H1 (cell line): ENCODE measurements around the gene HFE. TPM values are rescaled to one million over a fixed set of nuclear protein-coding genes. Genes with fewer than 3 reads are reported as not detected.

Source experiments
- CTCF ChIA-PET: fragments of 300-600 bp; sonication (Branson Sonifier 250); formaldehyde crosslinking; loops from one replicate; lab custom pipeline; 2021; ENCODE audit not compliant: partially characterized antibody; lab: Charles Lee
- POLR2A ChIA-PET: fragments of 300-600 bp; sonication (Branson Sonifier 250); formaldehyde crosslinking; loops from one replicate; lab custom pipeline; 2021; ENCODE audit warnings: inconsistent platforms; ENCODE audit not compliant: partially characterized antibody; lab: Charles Lee
- DNase-seq, 2 experiments: peaks; one replicate each; pipeline versions ENCODE4 v3.0.0 to v3.0.0-alpha.2; 2010 to 2022; ENCODE audit warnings: low spot score in 2 of 2, low read depth in 1 of 2, mixed read lengths in 1 of 2
- FAIRE-seq: peaks from 2 replicates; lab custom pipeline; 2011; peaks lifted over from hg19 to GRCh38; lab: Jason Lieb, UNC
- H2AFZ ChIP-seq: 2 replicates; pipeline ENCODE4 v1.8.1; 2012; ENCODE audit warnings: low read length, inconsistent platforms
- H2AK5ac ChIP-seq: 2 replicates; pipeline ENCODE4 v1.6.1; 2013; ENCODE audit warnings: low read depth, low read length
- H2BK120ac ChIP-seq: replicated peaks from 2 replicates; pipeline ENCODE3; 2013; ENCODE audit warnings: low read depth, low read length, inconsistent platforms
- H2BK12ac ChIP-seq: 2 replicates; pipeline ENCODE4 v1.6.1; 2013; ENCODE audit warnings: low read depth, low read length
- H2BK15ac ChIP-seq: 2 replicates; pipeline ENCODE4 v1.6.1; 2013; ENCODE audit warnings: low read length
- H2BK20ac ChIP-seq: 2 replicates; pipeline ENCODE4 v1.6.1; 2013; ENCODE audit warnings: low read length
- H2BK5ac ChIP-seq: 2 replicates; pipeline ENCODE4 v1.6.1; 2013; ENCODE audit warnings: low read depth, low read length
- H3K14ac ChIP-seq: 2 replicates; pipeline ENCODE4 v1.6.1; 2013; ENCODE audit warnings: inconsistent platforms; ENCODE audit not compliant: insufficient read length
- H3K18ac ChIP-seq: 2 replicates; pipeline ENCODE4 v1.6.1; 2013; ENCODE audit warnings: low read length; ENCODE audit errors: extremely low read depth
- H3K23ac ChIP-seq: 2 replicates; pipeline ENCODE4 v1.6.1; 2013; ENCODE audit warnings: inconsistent platforms; ENCODE audit not compliant: insufficient read length
- H3K23me2 ChIP-seq: 2 replicates; pipeline ENCODE4 v1.6.1; 2013; ENCODE audit warnings: low read depth, low read length
- H3K27ac ChIP-seq: 2 replicates; pipeline ENCODE4 v1.6.1; 2011; ENCODE audit warnings: low read depth, low read length, inconsistent platforms
- H3K27me3 ChIP-seq, 4 experiments: replicated peaks in 1 of 4; 1 replicate in 1 of 4; 2 replicates in 3 of 4; pipeline versions ENCODE4 v1.6.1 to v1.8.1; 2011 to 2013; ENCODE audit warnings: low read length in 3 of 4, mild to moderate bottlenecking in 3 of 4, inconsistent platforms in 2 of 4, mixed read lengths in 2 of 4, moderate library complexity in 1 of 4; ENCODE audit not compliant: control insufficient read depth in 3 of 4, insufficient read depth in 3 of 4; ENCODE audit errors: extremely low read depth in 1 of 4
- H3K36me3 ChIP-seq, 4 experiments: 2 replicates each; pipeline versions ENCODE4 v1.6.1 to v1.8.1; 2011 to 2013; ENCODE audit warnings: mild to moderate bottlenecking in 4 of 4, low read length in 3 of 4, moderate library complexity in 2 of 4, control low read depth in 1 of 4, inconsistent platforms in 1 of 4; ENCODE audit not compliant: insufficient read depth in 4 of 4, control insufficient read depth in 2 of 4
- H3K4ac ChIP-seq: replicated peaks from 2 replicates; pipeline ENCODE3; 2013; ENCODE audit warnings: low read length, low read depth, mixed read lengths, inconsistent platforms; ENCODE audit not compliant: insufficient read length
- H3K4me1 ChIP-seq, 4 experiments: replicated peaks in 1 of 4; 1 replicate in 1 of 4; 2 replicates in 3 of 4; pipeline versions ENCODE4 v1.6.1 to v1.8.1; 2011 to 2013; ENCODE audit warnings: low read length in 3 of 4, inconsistent platforms in 2 of 4, mixed read lengths in 1 of 4; ENCODE audit not compliant: insufficient read depth in 4 of 4, control insufficient read depth in 3 of 4
- H3K4me2 ChIP-seq, 2 experiments: 2 replicates each; pipeline versions ENCODE4 v1.6.1 to v1.8.1; 2011 to 2013; ENCODE audit warnings: low read depth in 2 of 2, low read length in 2 of 2, control low read depth in 1 of 2, inconsistent platforms in 1 of 2, mild to moderate bottlenecking in 1 of 2; ENCODE audit not compliant: insufficient read depth in 1 of 2
- H3K4me3 ChIP-seq, 4 experiments: fragments of 200-600, 300-600 bp in 1 of 4; sonication (generic), shearing (Covaris generic), sonication (Bioruptor Twin) in 1 of 4; 2 replicates each; pipeline versions ENCODE4 v1.5.1 to v1.8.1; 2011 to 2016; ENCODE audit warnings: low read length in 4 of 4, low read depth in 3 of 4, control low read depth in 2 of 4, inconsistent platforms in 2 of 4, mild to moderate bottlenecking in 2 of 4, mixed read lengths in 1 of 4, moderate library complexity in 1 of 4; ENCODE audit not compliant: insufficient read depth in 2 of 4; ENCODE audit errors: extremely low read depth in 1 of 4
- H3K56ac ChIP-seq: replicated peaks from 2 replicates; pipeline ENCODE3; 2013; ENCODE audit warnings: low read depth, mild to moderate bottlenecking, mixed read lengths, low read length, inconsistent platforms; ENCODE audit not compliant: insufficient read length
- H3K79me1 ChIP-seq: 2 replicates; pipeline ENCODE4 v1.6.1; 2013; ENCODE audit warnings: low read depth, low read length, control low read depth
- H3K79me2 ChIP-seq, 2 experiments: 2 replicates each; pipeline versions ENCODE4 v1.6.1 to v1.8.1; 2012 to 2013; ENCODE audit warnings: low read length in 2 of 2, mild to moderate bottlenecking in 2 of 2, inconsistent platforms in 1 of 2; ENCODE audit not compliant: insufficient read depth in 2 of 2, control insufficient read depth in 1 of 2
- H3K9ac ChIP-seq, 4 experiments: replicated peaks in 1 of 4; 1 replicate in 1 of 4; 2 replicates in 3 of 4; pipeline versions ENCODE4 v1.6.1 to v1.8.1; 2011 to 2013; ENCODE audit warnings: low read depth in 3 of 4, low read length in 3 of 4, control low read depth in 2 of 4, mild to moderate bottlenecking in 2 of 4, moderate library complexity in 2 of 4, inconsistent platforms in 1 of 4; ENCODE audit errors: extremely low read depth in 1 of 4
- H3K9me3 ChIP-seq, 2 experiments: 2 replicates each; pipeline versions ENCODE4 v1.6.1 to v1.8.1; 2012 to 2013; ENCODE audit warnings: mild to moderate bottlenecking in 2 of 2, moderate library complexity in 2 of 2, control low read depth in 1 of 2, inconsistent platforms in 1 of 2, low read depth in 1 of 2, low read length in 1 of 2, mixed read lengths in 1 of 2; ENCODE audit not compliant: insufficient read depth in 2 of 2
- H4K20me1 ChIP-seq, 2 experiments: replicated peaks in 1 of 2; 2 replicates each; pipeline versions ENCODE3 to v1.8.1; 2011 to 2013; ENCODE audit warnings: inconsistent platforms in 2 of 2, low read length in 2 of 2, mild to moderate bottlenecking in 1 of 2; ENCODE audit not compliant: insufficient read depth in 2 of 2, control insufficient read depth in 1 of 2
- H4K5ac ChIP-seq: 2 replicates; pipeline ENCODE4 v1.6.1; 2013; ENCODE audit warnings: low read length, low read depth, mixed read lengths, inconsistent platforms; ENCODE audit not compliant: insufficient read length
- H4K8ac ChIP-seq: 2 replicates; pipeline ENCODE4 v1.8.0; 2013; ENCODE audit warnings: mild to moderate bottlenecking, moderate library complexity, low read length, inconsistent platforms; ENCODE audit not compliant: insufficient read depth; ENCODE audit errors: extremely low read depth
- H4K91ac ChIP-seq: replicated peaks from 2 replicates; pipeline ENCODE3; 2013; ENCODE audit warnings: low read length, mixed read lengths, inconsistent platforms; ENCODE audit not compliant: insufficient read length
- BCL11A ChIP-seq, 2 experiments: IDR thresholded peaks; one replicate each; pipeline ENCODE4 v1.6.1; 2011; ENCODE audit warnings: low read depth in 2 of 2, low read length in 2 of 2, mild to moderate bottlenecking in 2 of 2
- CHD1 ChIP-seq: IDR thresholded peaks from 2 replicates; pipeline ENCODE4 v1.6.1; 2012; ENCODE audit warnings: low read depth, low read length, improper control_type of control experiment
- EZH2 ChIP-seq: fragments of 200-600 bp; sonication (generic); IDR thresholded peaks from 2 replicates; pipeline ENCODE4 v1.7.1; 2012; ENCODE audit warnings: low read depth, mild to moderate bottlenecking, moderate library complexity, low read length, inconsistent platforms; ENCODE audit not compliant: severe bottlenecking
- GABPA ChIP-seq: IDR thresholded peaks from 2 replicates; pipeline ENCODE4 v1.6.1; 2011; ENCODE audit warnings: mild to moderate bottlenecking, low read length, moderate library complexity, borderline replicate concordance; ENCODE audit not compliant: insufficient read depth
- KDM1A ChIP-seq: fragments of 200-600, 300-600 bp; sonication (generic); IDR thresholded peaks from 2 replicates; pipeline ENCODE4 v1.7.1; 2016; ENCODE audit warnings: mild to moderate bottlenecking, low read length, borderline replicate concordance
- NANOG ChIP-seq: IDR thresholded peaks from 2 replicates; pipeline ENCODE4 v1.6.1; 2011; ENCODE audit warnings: low read length, low read depth, mild to moderate bottlenecking, inconsistent platforms; ENCODE audit not compliant: insufficient read depth, poor library complexity, severe bottlenecking
- SAP30 ChIP-seq: fragments of 300-600 bp; sonication (generic); IDR thresholded peaks from 2 replicates; pipeline ENCODE4 v1.7.1; 2012; ENCODE audit warnings: low read length, moderate library complexity, mild to moderate bottlenecking, inconsistent platforms; ENCODE audit not compliant: insufficient read depth, insufficient replicate concordance
- SIRT6 ChIP-seq: IDR thresholded peaks from one replicate; pipeline ENCODE4 v1.7.1; 2012; ENCODE audit warnings: low read length, inconsistent platforms
- SP1 ChIP-seq: IDR thresholded peaks from 2 replicates; pipeline ENCODE4 v1.6.1; 2011; ENCODE audit warnings: low read depth, low read length
- SP4 ChIP-seq: IDR thresholded peaks from 2 replicates; pipeline ENCODE4 v1.6.1; 2012; ENCODE audit warnings: low read length, inconsistent platforms
- SRF ChIP-seq: IDR thresholded peaks from 2 replicates; pipeline ENCODE4 v1.6.1; 2011; ENCODE audit warnings: mild to moderate bottlenecking, low read depth, low read length, moderate library complexity
- SUZ12 ChIP-seq: fragments of 200-600 bp; sonication (generic); IDR thresholded peaks from 2 replicates; pipeline ENCODE4 v1.6.1; 2012; ENCODE audit warnings: mild to moderate bottlenecking, inconsistent platforms, low read length, moderate library complexity, mixed read lengths
- WGBS, 2 experiments: shearing (Covaris generic) in 1 of 2; methylation state at CpG; one replicate each; pipeline versions ENCODE4 v1.1.6 to v1.1.7; 2013 to 2015; ENCODE audit warnings: low lambda C conversion rate in 2 of 2, mixed read lengths in 2 of 2, inconsistent platforms in 1 of 2, low coverage in 1 of 2, missing lambda C conversion rate in 1 of 2; ENCODE audit not compliant: insufficient replicate concordance in 2 of 2, insufficient coverage in 1 of 2, insufficient read length in 1 of 2; ENCODE audit errors: extremely low coverage in 1 of 2, missing lambda C conversion rate in 1 of 2; 5-methylcytosine and 5-hydroxymethylcytosine counted together
- polyA plus RNA-seq, 7 experiments: library from polyadenylated mRNA; depleted of rRNA in 3 of 7; stranded (reverse) in 5 of 7; unstranded in 2 of 7; fragments of >200 nt in 5 of 7; fragments of 200-250 nt in 2 of 7; gene quantifications; 1 replicate in 5 of 7; 2 replicates in 1 of 7; 4 replicates in 1 of 7; pipeline versions ENCODE4 v1.2.1 to v1.2.3, GENCODE V29; 2011 to 2013; ENCODE audit warnings: missing spikeins in 2 of 7, mixed read lengths in 2 of 7
- total RNA-seq: library from RNA; stranded (reverse); fragmentation: NEBNext Ultra II Directional; extraction: Animal tissue kit (Norgen Biotek cat#: 25700); gene quantifications from 2 replicates; pipeline ENCODE4 v1.2.1, GENCODE V29; 2021

Gene HFE
- total and polyA plus RNA-seq, 2 of the 8 experiments (the other 6 are each of a cell fraction or from before 2014, with no cell fraction given) = 1.6 to 2.0 TPM

DNA sequence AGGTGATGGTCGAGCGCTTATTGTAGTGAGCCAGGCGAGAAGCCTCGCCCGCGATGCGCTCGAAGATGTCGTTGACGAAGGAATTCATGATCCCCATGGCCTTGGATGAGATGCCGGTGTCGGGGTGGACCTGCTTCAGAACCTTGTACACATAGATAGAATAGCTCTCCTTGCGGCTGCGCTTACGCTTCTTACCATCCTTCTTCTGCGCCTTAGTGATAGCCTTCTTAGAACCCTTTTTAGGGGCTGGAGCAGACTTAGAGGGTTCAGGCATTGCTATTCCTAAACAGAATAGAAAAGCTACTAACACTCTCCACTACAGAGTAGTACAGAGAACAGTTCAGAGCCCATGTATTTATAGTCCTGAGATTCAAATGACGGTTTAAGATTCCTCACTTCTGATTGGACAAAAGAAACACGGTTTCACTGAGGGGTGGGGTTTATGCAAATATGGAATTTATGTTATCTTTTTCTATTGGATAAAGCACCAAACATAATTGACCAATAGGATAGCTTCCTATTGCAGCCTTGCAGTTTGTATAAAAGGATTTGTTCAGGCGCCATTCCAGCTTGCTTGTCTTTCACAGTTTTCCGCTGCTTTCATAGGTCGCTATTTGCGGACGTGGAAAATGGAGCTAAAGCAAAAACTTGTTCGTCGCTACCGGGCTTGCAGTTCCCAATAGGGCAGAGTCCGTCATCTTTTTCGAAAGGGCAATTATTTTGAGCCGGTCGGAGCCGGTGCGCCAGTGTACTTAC, 43.7 kb upstream of the HFE start:
- Histone ChIP-seq H3K9ac (no peak overlapping the region), H3K79me1 (no peaks in the 10 kb centered on the region), H2BK12ac (peak overlapping the region; percentile 71; the same call in 1 of the 2 replicates), H3K18ac (peak overlapping the region; percentile 55), H3K27ac (no peak overlapping the region), H3K56ac (no peak overlapping the region), H4K8ac (no peak overlapping the region), H2BK15ac (peak overlapping the region; percentile 84), H3K14ac (no peak overlapping the region), H2BK5ac (peak overlapping the region; percentile 62; the same call in 1 of the 2 replicates), H4K20me1 (no peaks in the 10 kb centered on the region), H2AK5ac (no peak overlapping the region), H3K27me3 (no peaks in the 10 kb centered on the region), H3K23ac (no peak overlapping the region), H3K4me2 (no peak overlapping the region), H2BK120ac (no peak overlapping the region), H3K79me2 (no peaks in the 10 kb centered on the region), H3K4ac (no peak overlapping the region), H3K4me1 (peaks cover 0 to 6% (median under 1%) of the 10 kb centered on the region in 4 experiments; a peak in 1 of 7 replicates), H3K36me3 (no peaks in the 10 kb centered on the region), H3K4me3 (no peak overlapping the region), H2AFZ (no peak overlapping the region), H3K9me3 (peaks cover 2 to 5% of the 10 kb centered on the region in 2 experiments; a peak in 1 of 4 replicates), H4K5ac (no peak overlapping the region), H2BK20ac (peak overlapping the region; percentile 55; the same call in 1 of the 2 replicates), H3K23me2 (no peaks in the 10 kb centered on the region), H4K91ac (peak overlapping the region; percentile 55)
- CTCF ChIA-PET = interaction anchor here (1.0 to 2.2 kb wide), 7 partner anchors 9 to 53 kb away, joined by 3 to 6 read pairs (median 4); no protein-coding TSS in a partner anchor
- POLR2A ChIA-PET = interaction anchor here (0.7 to 43.5 kb wide), 41 partner anchors 10 to 1850 kb away, joined by 3 to 1982 read pairs (median 4); a partner anchor contains a TSS
- no peak for DNase-seq
- no peak for FAIRE-seq
- WGBS, 2 experiments = 95% methylated on average over 29 of the region's 32 CpGs; no CpG with 5 or more reads in 1 of the 2 experiments
- TF ChIP-seq SUZ12 (no peak), SIRT6 (no peak), GABPA (no peak), SP4 (no peak), CHD1 (no peak), BCL11A (IDR thresholded peaks at IDR 0.05; ENCODE audit: low read depth in 2 of 2, low read length in 2 of 2) (no peak), NANOG (no peak), SP1 (peak; percentile 73), EZH2 (no peak), SAP30 (no peak), KDM1A (no peak), SRF (no peak)
